GM12874 (cell line): ENCODE measurements around the gene FILIP1L.

Experiments used
- CTCF ChIP-seq: IDR thresholded peaks from 2 replicates; pipeline ENCODE4 v1.5.1; 2011; ENCODE audit warnings: low read depth, mild to moderate bottlenecking, control low read depth, low read length, moderate library complexity; ENCODE audit not compliant: insufficient read depth

FILIP1L gene

DNA sequence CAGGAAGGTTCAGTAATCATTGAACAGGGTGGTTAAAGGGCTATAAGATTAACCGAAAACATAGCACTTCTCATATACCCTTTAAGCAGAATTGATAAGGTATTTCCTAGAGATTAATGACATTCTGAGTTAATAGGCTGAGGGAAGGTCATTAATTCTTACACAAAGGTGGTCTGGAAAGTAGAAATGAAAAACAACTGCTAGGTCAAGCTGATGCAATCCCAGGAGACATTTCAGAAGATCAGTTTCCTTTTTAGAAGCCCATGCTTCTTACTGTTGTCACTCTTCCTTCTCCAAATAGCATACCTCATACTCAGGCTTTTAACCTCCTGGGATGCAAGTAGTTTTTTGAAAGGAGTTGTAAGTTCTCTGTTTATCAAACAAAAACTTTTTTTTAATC is 8.8 kb downstream of the FILIP1L start:
- no peak for TF ChIP-seq CTCF

GRCh38 chr3:100104817-100105413 is 9.4 kb downstream of the FILIP1L start:
- no peak for TF ChIP-seq CTCF

DNA sequence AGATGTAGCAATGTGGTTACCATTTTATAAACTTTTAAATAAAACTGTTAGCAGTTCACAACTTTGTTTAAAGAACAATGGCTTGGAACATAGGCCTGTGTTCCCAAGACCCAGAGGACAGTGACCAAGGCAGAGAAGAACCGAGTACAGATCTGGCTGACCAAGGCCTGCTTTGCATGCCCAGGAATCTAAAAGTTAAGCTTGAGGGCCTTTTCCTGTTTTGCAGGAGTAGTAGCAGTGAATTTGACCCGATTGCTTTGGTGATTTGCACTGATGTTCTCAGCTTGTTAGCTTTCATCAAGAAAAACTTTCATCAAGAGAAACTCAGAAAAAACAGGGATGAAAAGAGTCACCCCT is 9.9 kb downstream of the FILIP1L start:
- no peak for TF ChIP-seq CTCF

GRCh38 chr3:100103558-100104441 is 10.5 kb downstream of the FILIP1L start:
- no peak for TF ChIP-seq CTCF

DNA sequence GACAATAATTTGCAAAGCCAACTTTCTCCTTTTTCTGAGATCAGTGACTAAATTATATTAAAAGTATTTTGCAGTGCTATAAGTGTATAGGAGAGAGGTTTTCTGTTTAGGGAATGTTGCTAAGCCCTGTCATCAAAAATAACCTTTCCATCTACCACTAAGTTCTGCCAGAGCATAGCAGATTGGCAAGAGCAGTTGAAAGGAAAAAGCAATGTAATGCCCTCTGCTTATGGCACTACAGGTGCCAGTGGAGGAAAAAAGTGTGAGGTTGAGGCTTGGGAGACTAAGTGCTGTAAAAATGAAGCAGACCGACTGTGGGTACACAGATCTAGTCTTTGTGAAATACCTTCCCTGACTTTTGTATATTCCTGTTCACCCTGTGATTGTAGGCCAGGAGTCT is 11.5 kb downstream of the FILIP1L start:
- no peak for TF ChIP-seq CTCF

DNA sequence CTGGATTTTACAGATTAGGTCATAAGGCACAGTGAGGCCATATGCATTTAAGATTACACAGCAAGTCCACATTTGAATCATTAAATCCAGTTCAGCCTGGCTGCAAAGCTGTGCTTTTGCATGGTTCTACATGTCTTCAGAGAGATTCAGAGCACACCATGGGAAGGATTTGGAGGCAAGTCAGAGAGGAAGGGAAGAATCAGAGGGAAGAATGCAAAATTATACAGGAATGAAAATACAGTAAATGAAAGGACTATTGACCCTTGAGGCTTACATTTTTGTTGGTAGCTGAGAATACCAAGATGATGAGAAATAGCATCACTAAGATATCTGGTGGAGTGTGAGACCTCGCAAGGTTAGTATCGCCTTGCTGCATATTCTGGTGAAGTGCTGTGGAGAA is 13.9 kb downstream of the FILIP1L start:
- TF ChIP-seq CTCF = no peak

DNA sequence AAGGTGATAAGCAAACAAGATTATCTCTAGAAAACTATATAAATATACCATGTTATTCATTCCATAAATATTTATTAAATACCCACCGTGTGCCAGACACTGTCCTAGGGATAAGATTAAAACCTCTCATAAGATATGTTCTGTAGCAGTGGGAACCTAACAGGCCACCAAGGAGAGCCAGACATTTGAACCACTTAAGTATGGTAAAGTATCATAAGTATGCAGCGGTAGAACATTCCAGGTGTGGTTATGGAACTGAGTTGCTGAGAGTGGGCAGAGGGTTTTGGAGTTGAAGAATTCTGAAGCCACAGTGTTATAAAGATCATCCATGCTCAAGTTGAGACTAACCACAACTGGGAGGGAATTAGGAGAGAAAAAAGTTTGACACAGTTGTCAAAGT is 14.7 kb downstream of the FILIP1L start:
- no peak for TF ChIP-seq CTCF
